ENCODE data around the gene MXD4.
"Not testable (repeated sequence)": the region's sequence is repeated elsewhere in the genome, so short reads cannot be mapped to it uniquely, and the experiment has no call there.

The MXD4 gene

GRCh38 chr4:2291705-2292645 lies 30.1 kb upstream of the MXD4 start:
- no peak for DNase-seq

DNA sequence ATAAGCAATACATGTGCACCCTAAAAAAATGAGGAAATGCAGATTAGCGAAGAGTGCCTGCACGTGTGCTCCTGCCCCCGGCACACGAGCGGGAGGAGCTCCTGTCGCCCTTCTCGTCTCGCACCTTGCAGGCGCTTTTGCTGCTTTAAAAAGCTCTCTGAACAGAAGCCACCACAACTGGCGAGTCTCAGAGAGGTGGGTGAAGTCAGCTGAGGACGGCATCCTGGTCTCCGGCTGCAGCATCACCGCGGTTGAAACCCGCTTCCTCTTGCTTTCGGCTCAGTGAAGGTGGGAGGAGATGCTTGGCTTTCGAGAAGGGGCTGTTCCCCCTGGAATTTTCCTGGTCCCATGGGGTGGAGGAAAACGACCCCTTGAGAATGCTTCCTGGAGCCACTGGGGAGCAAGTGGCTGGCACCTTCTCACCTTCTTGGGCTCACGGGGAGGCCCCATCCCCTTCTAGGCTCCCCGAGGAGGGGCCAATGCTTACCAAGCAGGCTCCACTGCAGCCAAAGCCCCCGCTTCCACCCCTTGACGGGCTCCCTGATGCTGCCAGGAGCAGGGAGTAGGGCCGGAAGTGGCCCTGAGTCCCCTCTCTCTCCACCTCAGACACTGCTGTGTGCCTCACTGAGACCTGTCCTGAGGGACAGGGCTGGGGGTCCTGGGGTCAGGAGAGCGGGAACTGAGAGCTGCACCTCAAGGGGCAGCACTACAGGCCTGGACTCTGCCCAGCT lies 29.2 kb upstream of the MXD4 start:
- DNase-seq: no peak

DNA sequence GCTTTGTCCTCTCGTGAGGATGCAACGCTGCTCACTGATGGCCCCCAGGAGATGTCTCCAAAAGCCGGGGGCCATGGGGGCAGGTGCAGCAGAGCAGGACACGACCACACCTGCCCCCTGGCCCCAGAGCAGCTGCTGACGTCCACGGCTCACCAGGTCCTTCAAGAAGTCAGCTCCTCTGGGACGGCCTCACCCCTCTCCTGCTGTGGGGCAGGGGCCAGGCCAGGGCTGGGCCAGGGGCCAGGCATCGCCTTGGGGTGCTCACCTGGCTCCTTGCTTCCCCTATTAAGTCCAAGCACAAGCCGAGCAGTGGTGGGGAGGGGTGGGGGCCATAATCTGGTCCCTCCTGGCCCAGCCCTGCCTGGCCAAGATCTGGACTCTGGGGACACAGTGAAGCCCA lies 28.6 kb upstream of the MXD4 start:
- DNase-seq: no peak

- no peak for DNase-seq
Observed at GRCh38 chr4:2289955-2290333, 28.0 kb upstream of the MXD4 start.

DNA sequence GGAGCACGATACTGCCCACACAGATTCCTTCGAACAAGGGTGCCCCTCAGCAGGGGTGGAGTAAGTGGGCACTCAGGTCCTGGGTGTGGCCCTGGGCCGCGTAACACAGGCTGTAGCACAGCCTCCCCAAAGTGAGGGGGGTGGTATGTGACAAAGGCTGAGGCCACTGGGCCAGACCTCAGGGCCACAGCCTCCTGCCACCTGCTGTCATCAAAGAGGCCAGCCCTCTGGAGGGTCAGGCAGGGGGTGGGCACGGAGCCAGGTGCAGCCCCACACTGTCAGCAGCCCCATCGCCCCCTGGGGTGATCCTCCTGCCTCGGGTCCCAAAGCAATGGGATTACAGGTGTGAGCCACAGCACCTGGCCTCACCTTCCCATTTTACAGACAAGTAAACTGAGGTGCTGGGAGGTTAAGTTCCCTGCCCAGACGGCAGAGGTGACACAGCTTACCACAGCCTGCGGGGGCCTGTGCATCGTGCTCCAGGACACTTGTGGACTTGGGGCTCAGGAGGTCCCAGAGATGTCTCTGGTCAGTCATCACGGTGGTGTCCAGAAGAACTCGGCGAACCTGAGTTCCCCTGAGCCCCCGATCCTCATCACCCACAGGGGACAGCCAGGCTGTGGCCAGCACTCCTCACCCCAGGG lies 27.5 kb upstream of the MXD4 start:
- no peak for DNase-seq

- no peak for DNase-seq
Observed at GRCh38 chr4:2288051-2288541, 26.2 kb upstream of the MXD4 start.

DNA sequence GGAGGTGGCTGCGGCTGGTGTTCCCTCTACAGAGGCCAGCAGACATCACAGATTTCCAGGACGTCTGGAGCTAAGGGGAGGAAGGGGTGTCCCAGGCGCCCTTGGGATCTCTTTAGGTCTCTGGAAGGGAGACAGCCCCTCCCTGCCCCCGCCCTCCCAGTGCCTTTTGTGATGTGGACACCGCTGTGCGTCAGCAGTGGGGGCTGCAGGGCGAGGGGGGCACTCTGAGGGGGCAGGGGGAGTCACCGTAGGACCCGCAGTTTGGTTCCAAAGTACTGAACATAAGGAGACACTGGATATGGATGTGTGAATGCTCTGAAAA lies 25.6 kb upstream of the MXD4 start:
- DNase-seq: no peak

GRCh38 chr4:2286904-2287593 lies 25.1 kb upstream of the MXD4 start:
- no peak for DNase-seq

GRCh38 chr4:2285613-2286381 lies 23.9 kb upstream of the MXD4 start:
- DNase-seq: no peak

DNA sequence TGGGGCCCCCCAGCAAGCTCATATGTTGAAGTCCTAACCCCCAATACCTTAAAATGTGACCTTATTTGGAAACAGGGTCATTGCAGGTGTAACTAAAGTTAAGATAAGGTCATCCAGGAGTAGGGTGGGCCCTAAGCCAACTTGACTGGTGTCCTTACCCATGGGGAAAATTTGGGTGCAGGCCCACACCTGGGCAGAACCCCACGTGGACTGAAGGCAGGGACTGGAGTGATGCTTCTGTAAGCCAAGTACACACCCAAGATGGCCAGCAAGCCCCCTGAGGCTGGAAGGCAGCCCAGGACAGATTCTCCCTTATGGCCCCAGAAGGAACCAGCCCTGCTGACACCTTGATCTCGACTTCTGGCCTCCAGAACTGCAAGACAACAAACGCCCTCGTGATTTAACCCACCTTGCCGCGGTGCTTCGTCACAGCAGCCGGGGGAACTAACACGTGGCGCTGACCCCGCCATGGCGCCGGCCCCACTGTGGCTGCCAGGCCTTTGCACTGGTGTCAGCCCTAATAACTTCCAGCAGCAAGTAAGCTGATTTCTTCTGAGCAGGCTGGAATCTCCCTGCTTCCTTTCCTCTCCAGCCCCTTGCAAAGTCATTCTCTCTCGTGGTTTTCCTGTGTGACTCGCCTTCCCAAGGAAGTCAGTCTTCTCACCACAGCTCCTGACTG lies 23.2 kb upstream of the MXD4 start:
- DNase-seq: peak; percentile 46

GRCh38 chr4:2284161-2284933 lies 22.4 kb upstream of the MXD4 start:
- DNase-seq: no peak

GRCh38 chr4:2283199-2283711 lies 21.3 kb upstream of the MXD4 start:
- DNase-seq: no peak

GRCh38 chr4:2281575-2282343 lies 19.9 kb upstream of the MXD4 start:
- DNase-seq: no peak

DNA sequence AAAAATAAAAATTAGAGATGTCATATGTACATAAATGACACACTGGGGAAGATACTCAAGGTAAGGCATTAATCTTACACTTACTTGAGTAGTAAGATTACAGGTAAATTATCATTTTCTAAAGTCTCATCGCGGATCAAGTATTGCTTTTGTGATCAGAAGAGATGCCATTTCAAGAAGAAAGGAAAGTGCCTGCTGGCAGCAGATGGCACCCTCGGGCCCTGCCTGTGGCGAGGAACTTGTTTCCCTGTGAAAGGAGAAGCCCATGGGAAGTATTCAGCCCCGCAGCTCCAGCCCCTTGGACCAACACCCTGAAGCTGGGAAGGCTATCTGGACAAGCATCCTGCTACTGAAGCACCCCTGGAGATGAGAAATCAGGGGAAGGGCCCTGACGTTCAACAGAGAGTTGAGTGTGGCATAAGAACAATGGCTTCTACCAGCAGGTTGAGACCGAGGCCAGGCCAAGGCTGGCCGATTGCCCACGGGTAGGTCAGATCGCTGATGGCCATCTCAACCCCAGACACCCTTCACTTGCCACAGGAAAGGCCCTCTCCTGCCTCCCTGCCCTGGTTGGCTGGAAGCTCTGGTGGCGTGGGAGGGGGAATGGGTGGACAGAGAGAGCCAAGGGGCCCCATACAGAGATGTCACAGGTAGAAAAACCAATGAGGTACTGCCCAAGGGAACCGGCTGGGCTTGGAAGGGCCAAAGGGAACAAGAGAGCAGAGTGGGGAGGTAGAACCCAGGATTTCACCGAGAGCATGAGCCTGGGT lies 18.8 kb upstream of the MXD4 start:
- no peak for DNase-seq

- no peak for DNase-seq
Observed at GRCh38 chr4:2277956-2278355, 16.0 kb upstream of the MXD4 start.

- no peak for DNase-seq
Observed at GRCh38 chr4:2276581-2277325, 14.8 kb upstream of the MXD4 start.

- no peak for DNase-seq
Observed at GRCh38 chr4:2275546-2276251, 13.8 kb upstream of the MXD4 start.

GRCh38 chr4:2275044-2275397 lies 13.1 kb upstream of the MXD4 start:
- DNase-seq: not testable (repeated sequence)

Measured in NCI-H226 (cell line).